GM19351 (cell line): ENCODE measurements around the gene ENO1.

Source experiments
- ATAC-seq: cut with Tn5 transposase; IDR thresholded peaks from one replicate; pipeline ENCODE4 v1.9.1; 2021; ENCODE audit warnings: mild to moderate bottlenecking, moderate library complexity; ENCODE audit not compliant: unreplicated experiment

ENO1 gene

GRCh38 chr1:8816264-8816663, 62.2 kb downstream of the ENO1 start:
- ATAC-seq, result no peak

DNA sequence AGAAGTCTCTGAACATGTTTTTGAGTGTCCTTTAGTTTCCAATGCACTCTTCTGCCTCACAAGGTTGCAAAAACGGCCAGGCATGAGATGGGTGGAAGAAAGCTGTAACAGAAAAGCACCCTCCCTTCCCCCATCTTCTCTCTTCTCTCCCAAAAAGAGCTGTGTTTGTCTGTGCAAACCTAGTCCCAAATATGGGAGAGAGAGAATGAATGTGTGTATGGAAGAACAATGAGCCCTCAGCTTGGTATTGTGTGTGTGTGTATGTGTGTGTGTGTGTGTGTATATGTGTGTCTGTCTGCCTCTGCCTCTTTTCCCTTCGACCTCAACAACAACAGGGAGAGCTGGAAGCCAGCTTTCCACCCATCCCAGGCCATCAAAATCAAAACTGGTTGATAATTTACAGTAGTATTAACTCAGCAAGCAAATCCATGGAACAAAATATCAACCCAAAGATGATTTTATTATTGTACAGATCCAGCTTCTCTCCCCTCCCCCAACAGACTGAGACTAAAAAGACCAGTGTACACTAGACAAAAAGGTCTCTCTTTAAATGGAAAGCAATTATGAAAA, 62.8 kb downstream of the ENO1 start:
- ATAC-seq, result no peak

DNA sequence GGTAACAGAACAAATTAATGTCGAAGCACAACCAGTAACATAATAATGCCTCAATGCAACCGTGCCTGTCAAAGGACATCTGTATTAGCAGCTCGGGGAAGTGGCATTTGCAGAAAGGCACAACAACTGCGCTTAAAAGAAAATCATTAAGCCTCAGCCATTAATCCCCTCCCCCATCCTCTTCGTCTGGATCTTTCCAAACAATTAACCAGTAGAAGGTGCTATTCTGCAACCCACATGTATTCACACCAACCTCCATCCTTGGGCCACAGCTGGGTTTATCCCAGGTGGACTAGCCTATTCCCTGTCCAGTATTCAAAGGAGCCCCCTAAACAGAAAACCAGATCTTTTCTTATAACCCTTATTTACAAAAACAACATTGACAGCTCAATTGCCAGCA, 63.6 kb downstream of the ENO1 start:
- ATAC-seq, result no peak

GRCh38 chr1:8813991-8814390, 64.5 kb downstream of the ENO1 start:
- ATAC-seq, result no peak

- ATAC-seq, result no peak
Observed at GRCh38 chr1:8813016-8813763, 65.3 kb downstream of the ENO1 start.

DNA sequence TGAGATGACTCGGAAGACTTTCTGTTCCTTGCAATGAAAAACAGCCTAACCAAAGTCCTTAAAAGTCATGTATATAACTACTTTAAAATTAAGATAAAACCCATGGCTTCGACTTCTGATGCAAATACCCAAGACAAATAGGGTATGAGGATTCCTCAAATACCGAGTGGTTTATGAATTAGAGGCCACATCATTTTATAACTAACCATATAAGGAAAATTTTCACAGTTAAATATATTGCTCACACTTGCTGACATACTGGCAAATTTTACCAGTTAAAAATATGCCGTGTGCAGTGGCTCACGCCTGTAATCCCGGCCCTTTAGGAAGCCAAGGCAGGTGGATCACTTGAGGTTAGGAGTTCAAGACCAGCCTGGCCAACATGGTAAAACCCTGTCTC, 66.4 kb downstream of the ENO1 start:
- ATAC-seq, result no peak
